C4-2B (cell line): ENCODE data around the gene CHRNB2.

ENCODE experiments used
- CTCF ChIP-seq: fragments of 450-650 bp; conservative IDR thresholded peaks from 2 replicates; pipeline ENCODE4 v1.5.1; 2017; ENCODE audit warnings: mild to moderate bottlenecking
- ZFX ChIP-seq: fragments of 450-650 bp; IDR thresholded peaks from 2 replicates; pipeline ENCODE4 v1.6.1; 2017

DNA sequence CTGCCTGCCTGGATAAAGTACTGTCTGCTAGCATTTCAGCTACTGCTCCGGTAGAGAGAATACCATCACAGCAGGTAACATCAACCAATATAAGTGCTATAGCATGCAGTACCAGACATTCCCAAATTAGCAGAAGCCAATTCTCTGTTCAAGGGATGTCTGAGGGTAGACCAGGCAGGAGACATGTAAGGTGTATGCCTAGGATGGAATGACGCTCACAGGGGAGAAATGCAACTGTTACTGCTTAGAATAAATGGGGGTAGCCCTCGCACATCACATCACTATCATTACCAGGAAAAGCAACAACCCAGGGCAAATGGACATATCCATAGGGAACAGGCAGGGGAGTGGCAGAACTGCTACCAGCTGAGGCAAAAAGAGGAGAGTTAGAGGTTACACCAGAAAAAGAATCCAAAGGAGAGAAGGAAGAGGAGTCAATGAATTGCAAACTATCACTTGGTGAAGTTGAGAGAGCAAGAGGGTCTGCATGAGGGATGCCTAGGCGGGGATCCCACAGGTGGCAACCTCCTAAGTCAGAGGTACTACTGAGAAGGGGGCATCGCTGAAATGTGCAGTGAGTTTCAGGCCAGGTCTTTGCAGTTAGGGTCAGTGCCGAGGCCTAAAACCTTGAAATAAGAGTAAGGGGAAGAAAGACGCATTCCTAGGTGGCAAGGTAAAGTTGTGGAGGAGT is 10.2 kb upstream of the CHRNB2 start:
- TF ChIP-seq CTCF (no peak), ZFX (no peak)
